ENCODE results near the gene LCN9.
"Not testable (repeated sequence)": the region's sequence is repeated elsewhere in the genome, so short reads cannot be mapped to it uniquely, and the experiment has no call there.

The LCN9 gene

DNA sequence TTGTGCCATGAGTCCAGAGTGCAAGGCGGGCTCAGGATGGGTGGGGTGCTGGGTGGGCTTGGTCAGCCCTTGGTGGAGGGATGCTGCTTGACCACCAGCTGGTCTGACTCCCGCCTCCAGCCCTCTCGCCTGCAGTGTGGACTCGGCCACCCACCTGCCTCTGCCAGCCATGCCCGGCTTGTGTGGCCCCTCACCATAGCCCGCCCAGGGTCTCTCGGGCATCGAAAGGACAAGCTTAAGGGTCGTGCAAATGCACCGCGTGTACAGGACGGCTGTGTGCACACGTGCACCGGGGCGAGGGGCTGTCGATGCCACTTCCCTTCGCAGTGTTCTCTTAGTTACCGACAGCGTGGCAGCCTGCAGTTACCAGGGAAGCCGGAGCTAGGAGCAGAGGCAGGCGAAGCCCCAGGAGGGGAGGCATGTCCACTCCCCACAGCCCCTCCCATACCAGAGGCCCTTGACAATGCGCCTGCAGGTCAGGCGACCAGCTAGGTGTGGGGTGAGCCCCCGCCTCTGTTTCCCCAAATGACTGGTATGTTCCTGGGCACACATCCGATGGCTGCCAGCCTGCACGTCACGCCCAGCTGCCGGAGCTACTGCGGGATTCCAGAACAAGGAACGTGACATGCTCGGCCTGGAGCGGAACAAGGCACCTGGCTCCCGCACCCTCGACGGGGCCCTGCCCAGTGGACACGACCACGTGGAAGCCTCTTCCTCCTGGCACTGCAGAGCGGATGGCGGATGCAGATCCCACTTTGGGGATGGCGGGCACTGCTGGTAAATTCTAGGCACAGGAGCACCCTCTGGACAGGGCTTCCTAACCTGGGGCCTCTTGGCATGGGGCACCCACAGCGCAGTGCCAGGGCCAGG is 7.8 kb downstream of the LCN9 start:
- DNase-seq (ENCODE audit: extremely low read depth in 1 of 2, low read depth in 1 of 2) = no peak

DNA sequence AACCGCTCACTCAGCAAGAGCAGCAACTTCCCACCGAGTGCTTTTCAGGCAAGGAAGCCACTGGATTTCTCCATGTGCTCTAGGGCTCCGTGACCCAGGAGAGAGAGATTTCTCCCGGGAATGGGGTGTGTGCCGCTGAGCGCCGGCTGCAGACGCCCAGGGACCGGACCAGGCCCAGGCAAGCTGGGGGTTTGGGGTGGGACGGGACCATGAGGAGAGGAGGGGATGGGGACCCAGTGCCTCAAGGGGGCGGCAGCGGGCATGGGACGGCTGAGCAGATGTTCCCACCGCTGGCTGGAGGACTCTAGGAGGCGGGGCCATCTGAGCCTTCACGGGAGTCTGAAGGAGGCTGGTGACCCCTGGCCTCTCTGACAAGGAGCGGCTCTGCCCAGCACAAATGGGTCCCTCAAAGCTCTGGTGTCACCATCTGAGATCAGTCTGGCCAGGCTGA is 8.5 kb downstream of the LCN9 start:
- no peak for DNase-seq (ENCODE audit: extremely low read depth in 1 of 2, low read depth in 1 of 2)

- DNase-seq (ENCODE audit: extremely low read depth in 1 of 2, low read depth in 1 of 2) = not testable (repeated sequence)
Measured at GRCh38 chr9:135672786-135673185, 9.7 kb downstream of the LCN9 start.

GRCh38 chr9:135673941-135674340 is 10.8 kb downstream of the LCN9 start:
- no peak for DNase-seq (ENCODE audit: extremely low read depth in 1 of 2, low read depth in 1 of 2)

DNA sequence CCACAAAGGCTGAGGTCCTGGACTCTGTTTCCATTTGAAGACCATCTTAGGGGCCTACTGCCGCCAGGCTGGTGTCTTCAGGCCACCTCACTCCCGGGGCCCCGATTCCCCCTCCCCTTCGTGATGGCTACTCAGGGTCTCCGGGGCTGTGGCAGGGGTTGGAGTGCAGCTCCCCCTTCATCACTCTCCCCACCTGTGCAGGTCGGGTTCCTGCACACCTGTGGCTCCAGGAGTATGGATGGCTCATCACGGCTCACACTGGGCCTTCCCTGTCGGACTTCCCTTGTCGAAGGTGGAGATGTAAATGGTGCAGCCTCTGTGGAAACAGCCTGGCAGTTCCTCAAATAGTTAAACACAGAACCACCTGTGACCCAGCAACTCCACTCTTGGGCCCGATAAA is 11.9 kb downstream of the LCN9 start:
- no peak for DNase-seq (ENCODE audit: extremely low read depth in 1 of 2, low read depth in 1 of 2)

DNA sequence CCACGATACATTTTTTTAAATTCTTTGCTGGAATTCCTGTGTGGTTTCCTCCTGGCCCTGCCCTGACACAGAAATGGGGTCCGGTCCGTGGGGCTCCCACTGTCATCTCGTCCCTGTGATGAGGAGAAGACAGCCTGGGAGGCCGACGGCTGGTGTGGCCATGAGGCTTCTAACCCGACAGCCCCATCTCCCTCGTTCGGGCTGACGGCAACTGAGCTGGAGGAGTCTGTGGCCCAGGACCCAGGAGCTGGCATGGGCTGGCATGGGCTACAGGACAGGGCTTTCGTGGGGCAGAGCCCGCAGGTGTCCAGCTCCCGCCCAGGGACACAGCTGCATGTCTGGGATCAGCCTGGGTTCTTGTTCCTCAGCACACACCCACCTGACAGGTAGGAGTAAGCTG is 13.8 kb downstream of the LCN9 start:
- no peak for DNase-seq (ENCODE audit: extremely low read depth in 1 of 2, low read depth in 1 of 2)

DNA sequence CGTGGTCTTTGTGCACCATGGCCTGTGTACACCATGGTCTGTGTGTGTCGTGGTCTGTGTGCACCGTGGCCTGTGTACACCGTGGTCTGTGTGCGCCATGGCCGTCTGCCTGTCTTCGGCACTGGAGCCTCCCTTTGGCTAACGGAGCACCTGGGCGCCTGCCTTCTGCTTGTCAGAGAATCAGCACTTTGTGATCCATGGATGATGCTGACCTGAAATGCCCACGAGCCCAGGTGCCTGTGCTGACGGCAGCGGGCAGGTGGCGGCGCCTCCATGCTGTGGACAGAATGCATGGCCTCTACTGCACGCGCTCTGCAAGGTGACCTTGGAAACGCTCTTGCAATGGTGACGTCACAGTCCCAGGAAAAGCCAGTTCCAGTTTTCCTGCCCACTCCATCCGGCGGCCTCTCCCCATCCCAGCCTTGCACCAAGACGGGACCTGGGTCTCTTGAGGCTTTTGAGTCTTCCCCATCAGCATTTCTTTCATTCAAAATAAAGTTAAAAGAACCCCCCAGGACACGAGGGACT is 14.6 kb downstream of the LCN9 start:
- DNase-seq (ENCODE audit: extremely low read depth in 1 of 2, low read depth in 1 of 2) = no peak

- no peak for DNase-seq (ENCODE audit: extremely low read depth in 1 of 2, low read depth in 1 of 2)
Measured at GRCh38 chr9:135678236-135679017, 15.3 kb downstream of the LCN9 start.

DNA sequence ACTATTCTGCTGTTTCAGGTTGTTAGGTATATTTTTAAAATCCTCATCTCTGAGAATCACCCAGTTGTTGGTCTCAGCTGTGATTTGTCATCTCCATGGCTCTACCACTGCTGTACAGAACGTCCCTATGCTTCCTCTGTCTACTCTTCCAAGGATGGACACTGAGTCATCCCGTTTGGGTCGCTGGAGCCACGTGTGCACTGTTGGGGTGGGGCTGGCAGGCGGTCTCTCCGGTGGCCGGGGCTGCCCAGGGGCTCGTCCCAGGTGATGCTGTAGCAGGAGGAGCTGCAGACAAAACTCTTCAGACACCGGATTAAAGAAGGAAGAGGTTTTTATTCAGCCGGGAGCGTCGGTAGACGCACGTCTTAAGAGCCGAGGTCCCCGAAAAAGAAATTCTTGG is 16.9 kb downstream of the LCN9 start:
- DNase-seq (ENCODE audit: extremely low read depth in 1 of 2, low read depth in 1 of 2) = no peak

DNA sequence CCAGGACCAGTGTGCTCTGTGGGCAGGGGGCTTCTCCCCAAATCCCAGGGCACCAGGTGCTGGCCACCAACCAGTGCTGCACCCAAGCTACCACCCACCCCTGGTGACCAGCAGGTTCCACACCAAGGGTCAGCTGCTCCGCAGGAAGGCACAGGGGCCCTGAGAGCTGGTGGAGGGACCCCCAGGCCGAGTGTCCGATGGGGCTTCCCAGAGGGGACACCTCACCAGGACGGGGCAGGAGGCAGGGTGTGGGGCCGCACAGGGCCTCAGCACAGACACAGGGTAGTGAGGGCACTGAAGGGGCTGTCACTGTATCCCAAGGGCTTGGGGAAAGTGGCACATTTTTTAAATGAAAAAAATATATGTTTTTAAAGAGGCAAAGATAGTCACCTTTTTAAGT is 18.1 kb downstream of the LCN9 start:
- DNase-seq (ENCODE audit: extremely low read depth in 1 of 2, low read depth in 1 of 2) = no peak

- no peak for DNase-seq (ENCODE audit: extremely low read depth in 1 of 2, low read depth in 1 of 2)
Measured at GRCh38 chr9:135683401-135684034, 20.4 kb downstream of the LCN9 start.

- DNase-seq (ENCODE audit: extremely low read depth in 1 of 2, low read depth in 1 of 2) = no peak
Measured at GRCh38 chr9:135684691-135685090, 21.6 kb downstream of the LCN9 start.

- no peak for DNase-seq (ENCODE audit: extremely low read depth in 1 of 2, low read depth in 1 of 2)
Measured at GRCh38 chr9:135687216-135687615, 24.1 kb downstream of the LCN9 start.

GRCh38 chr9:135689011-135689410 is 25.9 kb downstream of the LCN9 start:
- DNase-seq (ENCODE audit: extremely low read depth in 1 of 2, low read depth in 1 of 2) = no peak

DNA sequence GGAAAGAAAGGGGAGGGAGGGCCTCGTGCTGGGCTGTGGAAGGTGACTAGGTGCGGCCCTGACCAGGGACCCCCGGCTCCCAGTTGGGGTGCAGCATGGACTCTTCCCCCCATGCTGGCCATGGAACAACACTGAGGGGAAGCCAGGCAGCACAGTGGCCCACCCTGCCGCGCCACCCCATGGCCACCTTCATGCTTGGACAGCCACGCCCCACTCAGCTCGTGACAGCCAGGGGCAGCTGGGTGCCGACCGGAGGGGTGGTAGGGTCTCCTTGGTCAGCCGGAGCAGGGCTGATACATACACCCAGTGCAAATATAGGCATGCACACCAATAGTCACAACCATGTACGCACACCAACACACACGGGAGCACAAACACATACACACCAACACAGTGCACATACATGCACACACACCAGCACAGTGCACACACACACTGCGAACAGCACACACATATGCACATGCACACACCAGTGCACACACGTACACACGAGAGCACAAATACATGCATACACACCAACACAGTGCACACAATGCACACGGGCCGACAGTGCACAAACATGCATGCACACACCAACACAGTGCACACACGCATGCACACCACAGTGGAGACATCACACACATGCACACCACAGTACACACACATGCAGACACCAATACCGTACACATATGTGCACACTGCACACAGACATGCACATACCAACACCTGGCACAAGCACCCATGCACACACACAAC is 27.9 kb downstream of the LCN9 start:
- DNase-seq (ENCODE audit: extremely low read depth in 1 of 2, low read depth in 1 of 2) = no peak

- no peak for DNase-seq (ENCODE audit: extremely low read depth in 1 of 2, low read depth in 1 of 2)
Measured at GRCh38 chr9:135692410-135692809, 29.3 kb downstream of the LCN9 start.

GRCh38 chr9:135693265-135693664 is 30.2 kb downstream of the LCN9 start:
- DNase-seq (ENCODE audit: extremely low read depth in 1 of 2, low read depth in 1 of 2) = no peak

GRCh38 chr9:135693771-135694170 is 30.7 kb downstream of the LCN9 start:
- DNase-seq (ENCODE audit: extremely low read depth in 1 of 2, low read depth in 1 of 2) = no peak

DNA sequence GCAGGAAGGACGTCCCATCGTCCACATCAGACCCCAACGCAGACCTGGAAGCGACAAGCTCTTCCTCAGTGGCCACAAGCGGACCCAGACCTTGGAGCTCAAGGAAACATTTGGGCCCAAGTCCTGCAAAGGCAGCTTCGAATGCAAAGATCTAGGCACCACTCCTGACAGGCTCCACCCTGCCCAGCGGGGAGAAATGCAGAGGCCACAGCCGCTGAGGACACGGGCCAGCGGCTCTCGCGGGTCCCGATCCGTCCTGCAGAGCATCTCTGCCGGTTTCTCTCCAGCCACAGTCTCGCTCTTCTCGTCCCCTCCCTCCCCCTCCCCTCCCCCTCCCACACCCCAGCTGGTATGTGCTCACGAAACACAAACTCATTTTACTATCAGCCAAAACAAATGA is 31.3 kb downstream of the LCN9 start:
- DNase-seq (ENCODE audit: extremely low read depth in 1 of 2, low read depth in 1 of 2) = no peak

- DNase-seq (ENCODE audit: extremely low read depth in 1 of 2, low read depth in 1 of 2) = no peak
Measured at GRCh38 chr9:135695036-135695435, 31.9 kb downstream of the LCN9 start.

DNA sequence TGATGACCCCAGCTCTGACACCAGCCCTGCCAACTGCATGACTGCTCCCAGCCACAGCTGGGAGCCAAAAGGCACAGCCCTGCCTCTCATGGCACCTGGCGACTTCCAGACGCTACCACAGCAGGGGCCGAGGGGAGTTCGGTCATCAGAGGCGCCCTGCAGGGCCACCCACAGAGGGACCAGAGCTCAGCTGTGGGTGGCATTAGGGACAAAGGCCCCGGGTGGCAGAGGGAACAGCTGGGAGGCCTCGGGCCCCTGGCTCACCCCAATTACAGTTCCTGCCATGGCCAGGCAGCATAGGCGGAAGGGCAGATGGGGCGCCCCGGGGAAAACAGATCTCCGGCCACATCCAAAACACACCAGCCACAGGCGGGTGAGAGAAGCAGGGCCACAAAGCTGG is 32.5 kb downstream of the LCN9 start:
- no peak for DNase-seq (ENCODE audit: extremely low read depth in 1 of 2, low read depth in 1 of 2)
